Peyer's patch (tissue), 4 donors: ENCODE data around the gene KCNJ2. TPM values are rescaled to one million over a fixed set of nuclear protein-coding genes. Genes with fewer than 3 reads are reported as not detected.

Experiments used
- DNase-seq, 3 donors: peaks; one replicate each; pipeline ENCODE4 v3.0.0-alpha.2; 2017 to 2019
- H3K27ac ChIP-seq, 4 donors: fragments of 200-600 bp; sonication (generic); one replicate each; pipeline ENCODE4 v1.5.1; 2016 to 2019
- H3K27me3 ChIP-seq, 2 donors: fragments of 200-600 bp; sonication (generic); one replicate each; pipeline ENCODE4 v1.5.1; 2019
- H3K36me3 ChIP-seq, 3 donors: fragments of 200-600 bp; sonication (generic); one replicate each; pipeline ENCODE4 v1.5.1; 2016 to 2019
- H3K4me1 ChIP-seq, 4 donors: fragments of 200-600 bp; sonication (generic); one replicate each; pipeline ENCODE4 v1.5.1; 2016 to 2019
- H3K4me3 ChIP-seq, 4 donors: fragments of 200-600 bp; sonication (generic); 1 replicate in 3 of 4; 2 replicates in 1 of 4; pipeline ENCODE4 v1.5.1; 2016 to 2019; ENCODE audit warnings: mild to moderate bottlenecking in 1 of 4
- H3K9me3 ChIP-seq, 4 donors: fragments of 200-600 bp; sonication (generic); one replicate each; pipeline ENCODE4 v1.5.1; 2016 to 2019; ENCODE audit warnings: mild to moderate bottlenecking in 1 of 4
- POLR2A ChIP-seq, 2 donors: fragments of 450-650 bp; IDR thresholded peaks; one replicate each; pipeline ENCODE4 v1.5.1; 2017; ENCODE audit warnings: antibody characterized with exemption in 2 of 2, mild to moderate bottlenecking in 2 of 2, moderate library complexity in 2 of 2
- total RNA-seq, 4 donors: library from RNA; depleted of rRNA; stranded (reverse); fragments of >200 nt; gene quantifications; one replicate each; pipeline ENCODE4 v1.1.0, GENCODE V29; 2016
- TF ChIP-seq, protein P1 (sequence below), 6 experiments: fragments of 450-650 bp in 4 of 6; fragments of 200-600 bp in 2 of 6; sonication (generic) in 1 of 6; IDR thresholded peaks; one replicate each; pipeline ENCODE4 v1.5.1; 2017 to 2019; ENCODE audit warnings: antibody characterized with exemption in 6 of 6, mild to moderate bottlenecking in 3 of 6, moderate library complexity in 1 of 6

The KCNJ2 gene
- total RNA-seq, 4 donors from 2014 or later: 0.70 to 7.4 (median 3.0) TPM

DNA sequence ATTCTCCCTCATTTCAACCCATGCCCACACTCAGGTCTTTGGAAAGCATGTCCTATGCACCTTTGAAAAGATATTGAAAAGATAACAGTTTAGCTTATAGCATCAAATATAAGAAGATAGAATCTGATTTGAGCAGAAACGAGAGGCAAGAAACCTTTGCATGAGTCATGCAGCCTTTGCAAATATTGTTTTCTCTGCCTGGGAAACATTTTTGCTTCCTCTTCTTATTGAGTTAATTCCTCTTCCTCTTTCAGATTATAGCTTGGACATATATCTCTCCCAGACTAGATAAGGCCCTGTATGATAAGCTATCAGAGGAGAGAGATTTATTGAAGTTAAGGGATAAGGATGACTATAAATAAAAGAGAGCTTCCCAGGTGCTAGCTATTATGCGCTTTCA, 46.1 kb upstream of the KCNJ2 start:
- no peak overlapping the region for H3K27ac ChIP-seq
- no peak for TF ChIP-seq POLR2A (IDR thresholded peaks at IDR 0.05)
- TF ChIP-seq, protein P1, sequence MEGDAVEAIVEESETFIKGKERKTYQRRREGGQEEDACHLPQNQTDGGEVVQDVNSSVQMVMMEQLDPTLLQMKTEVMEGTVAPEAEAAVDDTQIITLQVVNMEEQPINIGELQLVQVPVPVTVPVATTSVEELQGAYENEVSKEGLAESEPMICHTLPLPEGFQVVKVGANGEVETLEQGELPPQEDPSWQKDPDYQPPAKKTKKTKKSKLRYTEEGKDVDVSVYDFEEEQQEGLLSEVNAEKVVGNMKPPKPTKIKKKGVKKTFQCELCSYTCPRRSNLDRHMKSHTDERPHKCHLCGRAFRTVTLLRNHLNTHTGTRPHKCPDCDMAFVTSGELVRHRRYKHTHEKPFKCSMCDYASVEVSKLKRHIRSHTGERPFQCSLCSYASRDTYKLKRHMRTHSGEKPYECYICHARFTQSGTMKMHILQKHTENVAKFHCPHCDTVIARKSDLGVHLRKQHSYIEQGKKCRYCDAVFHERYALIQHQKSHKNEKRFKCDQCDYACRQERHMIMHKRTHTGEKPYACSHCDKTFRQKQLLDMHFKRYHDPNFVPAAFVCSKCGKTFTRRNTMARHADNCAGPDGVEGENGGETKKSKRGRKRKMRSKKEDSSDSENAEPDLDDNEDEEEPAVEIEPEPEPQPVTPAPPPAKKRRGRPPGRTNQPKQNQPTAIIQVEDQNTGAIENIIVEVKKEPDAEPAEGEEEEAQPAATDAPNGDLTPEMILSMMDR (IDR thresholded peaks at IDR 0.05): no peak
- no peak overlapping the region for H3K4me3 ChIP-seq
- DNase-seq: no peak
- H3K27me3 ChIP-seq: no peaks in the 10 kb centered on the region
- H3K9me3 ChIP-seq: no peaks in the 10 kb centered on the region
- no peaks in the 10 kb centered on the region for H3K36me3 ChIP-seq
- peaks cover 0 to 9% (median 0%) of the 10 kb centered on the region in 4 donors for H3K4me1 ChIP-seq

DNA sequence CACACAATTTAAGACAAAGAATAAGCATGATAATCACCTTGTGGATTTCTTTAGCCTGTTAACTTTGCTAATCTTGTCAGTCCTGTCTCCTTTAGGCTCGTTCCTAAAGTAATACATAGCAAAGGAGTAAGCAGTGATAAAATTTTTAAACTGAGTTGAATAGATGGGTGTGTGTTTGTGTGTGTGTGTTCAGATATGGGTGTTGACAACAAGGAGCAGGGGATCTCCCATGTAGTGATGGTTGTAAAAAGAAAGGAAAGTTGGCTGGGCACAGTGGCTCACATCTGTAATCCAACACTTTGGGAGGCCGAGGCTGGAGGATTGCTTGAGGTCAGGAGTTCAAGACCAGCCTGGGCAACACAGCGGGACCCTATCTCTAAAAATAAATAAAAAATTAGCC, 44.6 kb upstream of the KCNJ2 start:
- Histone ChIP-seq H3K4me1 (peaks cover 0 to 9% (median 0%) of the 10 kb centered on the region in 4 donors), H3K4me3 (no peak overlapping the region), H3K9me3 (no peaks in the 10 kb centered on the region), H3K27ac (no peak overlapping the region), H3K27me3 (no peaks in the 10 kb centered on the region), H3K36me3 (no peaks in the 10 kb centered on the region)
- no peak for TF ChIP-seq POLR2A (IDR thresholded peaks at IDR 0.05)
- TF ChIP-seq, protein P1 (IDR thresholded peaks at IDR 0.05): no peak
- no peak for DNase-seq

DNA sequence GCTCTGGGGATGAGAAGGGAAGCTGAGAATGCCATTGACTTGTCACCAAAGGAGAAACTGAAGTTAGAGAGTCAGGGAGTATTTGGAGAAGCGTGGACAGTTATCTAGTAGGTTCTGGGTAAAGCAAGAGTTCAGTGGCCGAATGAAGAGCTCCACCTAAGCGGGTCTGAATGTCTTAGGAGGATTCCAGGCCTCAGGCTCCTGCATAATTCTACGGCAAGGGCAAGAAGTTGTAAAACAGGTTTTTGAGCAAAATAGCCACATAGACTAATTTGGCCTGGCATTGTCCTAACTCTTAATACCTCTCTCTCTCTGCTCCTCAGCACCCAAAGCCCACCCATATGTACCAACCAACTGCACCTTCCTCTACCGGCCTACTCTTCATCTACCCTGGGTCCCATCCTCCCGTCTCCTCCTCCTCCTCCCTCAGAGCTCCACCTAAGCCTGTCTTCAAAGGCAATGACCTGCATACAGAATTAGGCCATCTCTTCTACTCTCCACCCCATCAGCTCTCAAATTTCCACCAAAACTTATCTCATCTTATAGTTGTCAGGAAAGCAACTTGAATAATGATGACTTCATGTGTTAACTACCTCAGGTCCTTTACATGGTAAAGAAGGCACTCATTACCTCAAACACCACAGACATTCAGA, 42.0 kb upstream of the KCNJ2 start:
- H3K27me3 ChIP-seq: no peaks in the 10 kb centered on the region
- no peak for TF ChIP-seq POLR2A (IDR thresholded peaks at IDR 0.05)
- TF ChIP-seq, protein P1 (IDR thresholded peaks at IDR 0.05): no peak
- H3K27ac ChIP-seq: no peak overlapping the region
- H3K4me1 ChIP-seq: peaks cover 0 to 9% (median 0%) of the 10 kb centered on the region in 4 donors
- H3K36me3 ChIP-seq: no peaks in the 10 kb centered on the region
- no peak for DNase-seq
- no peaks in the 10 kb centered on the region for H3K9me3 ChIP-seq
- no peak overlapping the region for H3K4me3 ChIP-seq

DNA sequence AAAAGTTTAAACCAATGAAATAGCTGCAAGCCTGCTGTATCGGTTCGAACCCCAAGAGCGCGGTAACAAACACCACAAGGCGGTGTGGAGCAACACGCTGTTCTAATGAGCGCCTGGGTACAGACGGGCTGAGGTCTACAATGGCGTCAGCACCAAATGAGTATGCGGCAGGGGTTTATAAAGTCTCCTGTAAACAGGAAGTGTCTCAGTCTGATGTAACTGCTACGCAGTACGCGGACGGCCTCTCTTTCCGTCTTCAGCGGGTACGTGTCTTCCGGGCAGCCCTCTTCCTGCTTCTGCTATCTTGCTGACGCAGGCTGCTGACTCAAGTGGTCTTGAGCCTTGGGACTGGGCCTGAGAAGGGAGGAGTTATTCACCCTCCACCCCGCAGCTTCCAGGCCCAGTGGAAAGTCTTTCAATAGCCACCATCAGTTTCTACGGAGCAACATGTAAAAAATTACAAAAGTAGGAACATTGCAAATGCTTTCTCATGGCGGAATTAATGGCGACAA, 40.5 kb upstream of the KCNJ2 start:
- no peak for TF ChIP-seq POLR2A (IDR thresholded peaks at IDR 0.05)
- TF ChIP-seq, protein P1 (IDR thresholded peaks at IDR 0.05): no peak

DNA sequence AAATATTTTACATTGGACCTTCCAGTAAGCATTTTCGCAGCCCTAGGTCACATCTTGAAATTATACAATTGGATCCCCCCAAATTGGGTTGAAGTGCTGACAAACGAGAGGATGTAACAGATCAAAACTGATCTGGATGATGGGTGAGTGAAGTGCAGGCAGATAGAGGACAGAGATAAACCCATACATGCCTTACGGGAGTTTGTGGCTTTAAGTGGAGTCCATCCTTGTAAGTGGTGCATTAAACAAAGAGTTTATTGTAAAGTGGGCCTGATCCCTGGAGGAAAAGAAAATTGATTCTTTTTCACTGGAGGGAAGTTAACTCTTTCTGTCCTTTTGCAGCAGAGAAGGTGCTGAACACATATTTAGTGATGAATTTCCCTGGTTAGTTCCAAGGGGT, 39.0 kb upstream of the KCNJ2 start:
- TF ChIP-seq, protein P1 (IDR thresholded peaks at IDR 0.05): no peak
- TF ChIP-seq POLR2A (IDR thresholded peaks at IDR 0.05): no peak
- no peaks in the 10 kb centered on the region for H3K36me3 ChIP-seq
- H3K4me1 ChIP-seq: no peaks in the 10 kb centered on the region
- no peak overlapping the region for H3K4me3 ChIP-seq
- DNase-seq: no peak
- H3K27ac ChIP-seq: no peak overlapping the region
- H3K27me3 ChIP-seq: no peaks in the 10 kb centered on the region
- no peaks in the 10 kb centered on the region for H3K9me3 ChIP-seq

More for the DNA sequence above, 40.5 kb upstream of the KCNJ2 start:
- no peak overlapping the region for H3K27ac ChIP-seq
- peaks cover 0 to 7% (median 0%) of the 10 kb centered on the region in 4 donors for H3K4me1 ChIP-seq
- H3K36me3 ChIP-seq: no peaks in the 10 kb centered on the region
- no peak overlapping the region for H3K4me3 ChIP-seq
- no peak for DNase-seq
- H3K9me3 ChIP-seq: no peaks in the 10 kb centered on the region
- H3K27me3 ChIP-seq: no peaks in the 10 kb centered on the region
